GM12878 (cell line): ENCODE data around the gene FILIP1L. TPM values are rescaled to one million over a fixed set of nuclear protein-coding genes. Genes with fewer than 3 reads are reported as not detected.

Experiments
- CHD1 ChIP-seq: IDR thresholded peaks from 2 replicates; pipeline ENCODE4 v1.6.1; 2012; ENCODE audit warnings: low read depth, low read length, improper control_type of control experiment
- CHD2 ChIP-seq: IDR thresholded peaks from 2 replicates; pipeline ENCODE4 v1.6.1; 2011; ENCODE audit warnings: low read depth, low read length, improper control_type of control experiment, borderline replicate concordance
- ESRRA ChIP-seq: IDR thresholded peaks from 2 replicates; pipeline ENCODE4 v1.6.1; 2012; ENCODE audit warnings: mild to moderate bottlenecking, low read length, improper control_type of control experiment
- ETV6 ChIP-seq, 2 experiments: fragments of 450-650 bp in 1 of 2; IDR thresholded peaks in 1 of 2; conservative IDR thresholded peaks in 1 of 2; 2 replicates each; pipeline ENCODE4 v1.6.1; 2014; ENCODE audit warnings: antibody characterized with exemption in 1 of 2, borderline replicate concordance in 1 of 2, low read depth in 1 of 2, mild to moderate bottlenecking in 1 of 2, moderate library complexity in 1 of 2
- EZH2 ChIP-seq: IDR thresholded peaks from 2 replicates; pipeline ENCODE4 v1.6.1; 2012; ENCODE audit warnings: low read depth, mild to moderate bottlenecking, control low read depth, inconsistent platforms, low read length, borderline replicate concordance; ENCODE audit not compliant: control insufficient read depth
- IRF4 ChIP-seq: IDR thresholded peaks from 2 replicates; pipeline ENCODE4 v1.6.1; 2011; ENCODE audit warnings: low read depth, low read length
- JUNB ChIP-seq: IDR thresholded peaks from 2 replicates; pipeline ENCODE4 v1.6.1; 2016; ENCODE audit warnings: antibody characterized with exemption, mild to moderate bottlenecking
- JUND ChIP-seq: IDR thresholded peaks from 2 replicates; pipeline ENCODE4 v1.6.1; 2012; ENCODE audit warnings: low read depth, mild to moderate bottlenecking, low read length, improper control_type of control experiment, moderate library complexity
- MXI1 ChIP-seq: fragments of 150-350 bp; IDR thresholded peaks from 2 replicates; pipeline ENCODE4 v1.6.1; 2011; ENCODE audit warnings: low read depth, mild to moderate bottlenecking, inconsistent platforms, low read length, improper control_type of control experiment
- NFXL1 ChIP-seq: fragments of 450-650 bp; IDR thresholded peaks from 2 replicates; pipeline ENCODE4 v1.6.1; 2017; ENCODE audit warnings: antibody characterized with exemption, mild to moderate bottlenecking, borderline replicate concordance
- NR2F1 ChIP-seq: fragments of 450-650 bp; conservative IDR thresholded peaks from 2 replicates; pipeline ENCODE4 v1.6.1; 2017; ENCODE audit warnings: mild to moderate bottlenecking
- POLR2AphosphoS5 ChIP-seq: IDR thresholded peaks from 2 replicates; pipeline ENCODE4 v1.6.1; 2011; ENCODE audit warnings: mild to moderate bottlenecking, low read length, inconsistent platforms
- RB1 ChIP-seq: fragments of 450-650 bp; formaldehyde crosslinking; IDR thresholded peaks from 2 replicates; pipeline ENCODE4 v1.6.1; 2017; ENCODE audit warnings: mild to moderate bottlenecking, borderline replicate concordance
- SMARCA5 ChIP-seq: fragments of 450-650 bp; IDR thresholded peaks from 2 replicates; pipeline ENCODE4 v1.6.1; 2017; ENCODE audit warnings: mild to moderate bottlenecking
- ZNF207 ChIP-seq: fragments of 450-650 bp; IDR thresholded peaks from 2 replicates; pipeline ENCODE4 v1.6.1; 2014; ENCODE audit warnings: antibody characterized with exemption, mild to moderate bottlenecking, borderline replicate concordance
- ZZZ3 ChIP-seq: IDR thresholded peaks from 2 replicates; pipeline ENCODE4 v1.6.1; 2011; ENCODE audit warnings: low read depth; ENCODE audit not compliant: control insufficient read depth, insufficient read length
- polyA plus RNA-seq, 11 experiments: library from polyadenylated mRNA; depleted of rRNA in 4 of 11; unstranded in 6 of 11; stranded (reverse) in 5 of 11; fragments of >200 nt; fragmentation: Nextera tagmentation in 4 of 11; fragmentation: Illumina TruSeq in 1 of 11; extraction: Ambion mirVana in 4 of 11; extraction: Trizol in 1 of 11; gene quantifications; 1 replicate in 1 of 11; 2 replicates in 10 of 11; pipeline versions ENCODE4 v1.2.1 to v1.2.3, GENCODE V29; 2011 to 2016; ENCODE audit warnings: inconsistent platforms in 2 of 11, missing spikeins in 2 of 11, low read depth in 1 of 11
- total RNA-seq, 4 experiments: library from RNA; depleted of rRNA in 3 of 4; stranded (reverse); fragments of >200 nt in 3 of 4; fragmentation: Illumina TruSeq in 1 of 4; extraction: Trizol in 1 of 4; gene quantifications; 2 replicates each; pipeline versions ENCODE4 v1.2.1 to v1.2.3, GENCODE V29; 2013 to 2021
- TF ChIP-seq, protein P1 (sequence below): fragments of 150-350 bp; IDR thresholded peaks from 2 replicates; pipeline ENCODE4 v1.6.1; 2014; ENCODE audit warnings: mild to moderate bottlenecking, low read depth, low read length
- TF ChIP-seq, protein P2 (sequence below): IDR thresholded peaks from 2 replicates; pipeline ENCODE4 v1.6.1; 2011; ENCODE audit warnings: low read depth, mild to moderate bottlenecking, low read length, moderate library complexity, borderline replicate concordance; ENCODE audit errors: extremely low read depth
- TF ChIP-seq, protein P3 (sequence below): fragments of 450-650 bp; IDR thresholded peaks from 2 replicates; pipeline ENCODE4 v1.6.1; 2017; ENCODE audit warnings: borderline replicate concordance
- TF ChIP-seq, protein P4 (sequence below): fragments of 450-650 bp; IDR thresholded peaks from 2 replicates; pipeline ENCODE4 v1.6.1; 2017; ENCODE audit warnings: low read depth, mild to moderate bottlenecking, moderate library complexity
- TF ChIP-seq, protein P5 (sequence below): fragments of 450-650 bp; IDR thresholded peaks from 2 replicates; pipeline ENCODE4 v1.6.1; 2018; ENCODE audit warnings: borderline replicate concordance, mild to moderate bottlenecking; ENCODE audit not compliant: partially characterized antibody
- TF ChIP-seq, protein P6 (sequence below): IDR thresholded peaks from 2 replicates; pipeline ENCODE4 v1.6.1; 2011; ENCODE audit warnings: mild to moderate bottlenecking, low read depth, low read length, moderate library complexity; ENCODE audit not compliant: insufficient replicate concordance

FILIP1L gene
- total and polyA plus RNA-seq, 10 of the 15 experiments (the other 5 are each of a cell fraction or from before 2014, with no cell fraction given), result 0.24 to 6.1 (median 3.5) TPM

DNA sequence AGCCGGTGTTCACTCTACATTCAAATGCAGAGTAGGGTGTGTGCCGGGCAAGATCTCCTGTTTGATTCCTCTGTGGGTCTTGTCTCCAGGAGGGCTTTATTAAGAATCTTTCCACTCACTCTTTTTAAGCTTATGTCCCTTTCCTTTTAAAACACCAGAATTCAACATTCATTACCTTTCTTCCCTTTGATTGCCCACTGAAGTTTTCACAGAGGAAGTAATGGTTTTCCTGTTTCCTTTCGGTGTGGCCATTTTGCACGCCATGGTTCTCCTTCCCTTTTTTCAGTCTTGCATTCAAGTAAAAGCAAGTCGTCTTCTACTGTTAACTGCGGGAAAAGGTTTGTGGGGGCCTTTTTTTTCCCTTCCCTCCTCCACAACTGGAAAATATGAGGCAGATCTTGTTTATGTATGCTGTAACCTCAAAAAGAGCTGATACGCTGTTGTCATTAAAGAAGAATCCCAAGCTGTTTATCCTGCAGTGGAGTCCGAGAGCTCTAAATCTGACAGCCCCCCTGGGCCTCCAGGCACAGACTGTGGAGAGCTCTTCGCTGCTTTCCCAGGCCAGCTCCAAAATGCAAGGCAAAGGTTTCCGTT, 40.5 kb downstream of the FILIP1L start (continued):
- TF ChIP-seq CHD2 (peak; percentile 23; the same call in 1 of the 2 replicates), ETV6 (conservative IDR thresholded peaks at IDR 0.05 in 1 of 2, IDR thresholded peaks at IDR 0.05 in 1 of 2; ENCODE audit: borderline replicate concordance in 1 of 2, low read depth in 1 of 2) (peak in 1 of 2 experiments; percentile 96; a peak in 2 of 4 replicates), JUNB (no peak), IRF4 (no peak), CHD1 (no peak), POLR2AphosphoS5 (no peak), JUND (no peak), ESRRA (no peak), ZNF207 (no peak), NR2F1 (no peak), RB1 (no peak), NFXL1 (no peak), SMARCA5 (no peak), ZZZ3 (no peak), MXI1 (no peak), EZH2 (no peak)
- TF ChIP-seq, protein P1, sequence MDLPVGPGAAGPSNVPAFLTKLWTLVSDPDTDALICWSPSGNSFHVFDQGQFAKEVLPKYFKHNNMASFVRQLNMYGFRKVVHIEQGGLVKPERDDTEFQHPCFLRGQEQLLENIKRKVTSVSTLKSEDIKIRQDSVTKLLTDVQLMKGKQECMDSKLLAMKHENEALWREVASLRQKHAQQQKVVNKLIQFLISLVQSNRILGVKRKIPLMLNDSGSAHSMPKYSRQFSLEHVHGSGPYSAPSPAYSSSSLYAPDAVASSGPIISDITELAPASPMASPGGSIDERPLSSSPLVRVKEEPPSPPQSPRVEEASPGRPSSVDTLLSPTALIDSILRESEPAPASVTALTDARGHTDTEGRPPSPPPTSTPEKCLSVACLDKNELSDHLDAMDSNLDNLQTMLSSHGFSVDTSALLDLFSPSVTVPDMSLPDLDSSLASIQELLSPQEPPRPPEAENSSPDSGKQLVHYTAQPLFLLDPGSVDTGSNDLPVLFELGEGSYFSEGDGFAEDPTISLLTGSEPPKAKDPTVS, result no peak
- TF ChIP-seq, protein P2, sequence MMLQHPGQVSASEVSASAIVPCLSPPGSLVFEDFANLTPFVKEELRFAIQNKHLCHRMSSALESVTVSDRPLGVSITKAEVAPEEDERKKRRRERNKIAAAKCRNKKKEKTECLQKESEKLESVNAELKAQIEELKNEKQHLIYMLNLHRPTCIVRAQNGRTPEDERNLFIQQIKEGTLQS, result no peak
- TF ChIP-seq, protein P3, sequence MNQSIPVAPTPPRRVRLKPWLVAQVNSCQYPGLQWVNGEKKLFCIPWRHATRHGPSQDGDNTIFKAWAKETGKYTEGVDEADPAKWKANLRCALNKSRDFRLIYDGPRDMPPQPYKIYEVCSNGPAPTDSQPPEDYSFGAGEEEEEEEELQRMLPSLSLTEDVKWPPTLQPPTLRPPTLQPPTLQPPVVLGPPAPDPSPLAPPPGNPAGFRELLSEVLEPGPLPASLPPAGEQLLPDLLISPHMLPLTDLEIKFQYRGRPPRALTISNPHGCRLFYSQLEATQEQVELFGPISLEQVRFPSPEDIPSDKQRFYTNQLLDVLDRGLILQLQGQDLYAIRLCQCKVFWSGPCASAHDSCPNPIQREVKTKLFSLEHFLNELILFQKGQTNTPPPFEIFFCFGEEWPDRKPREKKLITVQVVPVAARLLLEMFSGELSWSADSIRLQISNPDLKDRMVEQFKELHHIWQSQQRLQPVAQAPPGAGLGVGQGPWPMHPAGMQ, result no peak
- TF ChIP-seq, protein P4, sequence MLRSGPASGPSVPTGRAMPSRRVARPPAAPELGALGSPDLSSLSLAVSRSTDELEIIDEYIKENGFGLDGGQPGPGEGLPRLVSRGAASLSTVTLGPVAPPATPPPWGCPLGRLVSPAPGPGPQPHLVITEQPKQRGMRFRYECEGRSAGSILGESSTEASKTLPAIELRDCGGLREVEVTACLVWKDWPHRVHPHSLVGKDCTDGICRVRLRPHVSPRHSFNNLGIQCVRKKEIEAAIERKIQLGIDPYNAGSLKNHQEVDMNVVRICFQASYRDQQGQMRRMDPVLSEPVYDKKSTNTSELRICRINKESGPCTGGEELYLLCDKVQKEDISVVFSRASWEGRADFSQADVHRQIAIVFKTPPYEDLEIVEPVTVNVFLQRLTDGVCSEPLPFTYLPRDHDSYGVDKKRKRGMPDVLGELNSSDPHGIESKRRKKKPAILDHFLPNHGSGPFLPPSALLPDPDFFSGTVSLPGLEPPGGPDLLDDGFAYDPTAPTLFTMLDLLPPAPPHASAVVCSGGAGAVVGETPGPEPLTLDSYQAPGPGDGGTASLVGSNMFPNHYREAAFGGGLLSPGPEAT, result no peak
- TF ChIP-seq, protein P5, sequence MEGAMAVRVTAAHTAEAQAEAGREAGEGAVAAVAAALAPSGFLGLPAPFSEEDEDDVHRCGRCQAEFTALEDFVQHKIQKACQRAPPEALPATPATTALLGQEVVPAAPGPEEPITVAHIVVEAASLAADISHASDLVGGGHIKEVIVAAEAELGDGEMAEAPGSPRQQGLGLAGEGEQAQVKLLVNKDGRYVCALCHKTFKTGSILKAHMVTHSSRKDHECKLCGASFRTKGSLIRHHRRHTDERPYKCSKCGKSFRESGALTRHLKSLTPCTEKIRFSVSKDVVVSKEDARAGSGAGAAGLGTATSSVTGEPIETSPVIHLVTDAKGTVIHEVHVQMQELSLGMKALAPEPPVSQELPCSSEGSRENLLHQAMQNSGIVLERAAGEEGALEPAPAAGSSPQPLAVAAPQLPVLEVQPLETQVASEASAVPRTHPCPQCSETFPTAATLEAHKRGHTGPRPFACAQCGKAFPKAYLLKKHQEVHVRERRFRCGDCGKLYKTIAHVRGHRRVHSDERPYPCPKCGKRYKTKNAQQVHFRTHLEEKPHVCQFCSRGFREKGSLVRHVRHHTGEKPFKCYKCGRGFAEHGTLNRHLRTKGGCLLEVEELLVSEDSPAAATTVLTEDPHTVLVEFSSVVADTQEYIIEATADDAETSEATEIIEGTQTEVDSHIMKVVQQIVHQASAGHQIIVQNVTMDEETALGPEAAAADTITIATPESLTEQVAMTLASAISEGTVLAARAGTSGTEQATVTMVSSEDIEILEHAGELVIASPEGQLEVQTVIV, result no peak
- TF ChIP-seq, protein P6, sequence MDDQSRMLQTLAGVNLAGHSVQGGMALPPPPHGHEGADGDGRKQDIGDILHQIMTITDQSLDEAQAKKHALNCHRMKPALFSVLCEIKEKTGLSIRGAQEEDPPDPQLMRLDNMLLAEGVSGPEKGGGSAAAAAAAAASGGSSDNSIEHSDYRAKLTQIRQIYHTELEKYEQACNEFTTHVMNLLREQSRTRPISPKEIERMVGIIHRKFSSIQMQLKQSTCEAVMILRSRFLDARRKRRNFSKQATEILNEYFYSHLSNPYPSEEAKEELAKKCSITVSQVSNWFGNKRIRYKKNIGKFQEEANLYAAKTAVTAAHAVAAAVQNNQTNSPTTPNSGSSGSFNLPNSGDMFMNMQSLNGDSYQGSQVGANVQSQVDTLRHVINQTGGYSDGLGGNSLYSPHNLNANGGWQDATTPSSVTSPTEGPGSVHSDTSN, result no peak
